GM12878 (cell line): ENCODE measurements around the gene FLAD1. TPM values are rescaled to one million over a fixed set of nuclear protein-coding genes. Genes with fewer than 3 reads are reported as not detected.

Experiments
- ASH2L ChIP-seq: fragments of 300-600, 200-600 bp; sonication (generic); IDR thresholded peaks from 2 replicates; pipeline ENCODE4 v1.6.1; 2017; ENCODE audit warnings: low read depth, mild to moderate bottlenecking, borderline replicate concordance
- CBX3 ChIP-seq: fragments of 200-600 bp; sonication (generic); IDR thresholded peaks from 2 replicates; pipeline ENCODE4 v1.6.1; 2016; ENCODE audit warnings: low read depth, borderline replicate concordance
- CEBPB ChIP-seq, 2 experiments: fragments of 150-350 bp in 1 of 2; IDR thresholded peaks; 2 replicates each; pipeline ENCODE4 v1.6.1; 2012 to 2014; ENCODE audit warnings: low read depth in 2 of 2, low read length in 2 of 2, borderline replicate concordance in 1 of 2, inconsistent platforms in 1 of 2
- CREB1 ChIP-seq: IDR thresholded peaks from 2 replicates; pipeline ENCODE4 v1.6.1; 2012; ENCODE audit warnings: low read depth, mild to moderate bottlenecking, inconsistent platforms
- HDGF ChIP-seq: fragments of 450-650 bp; IDR thresholded peaks from 2 replicates; pipeline ENCODE4 v1.6.1; 2016; ENCODE audit warnings: antibody characterized with exemption
- IRF4 ChIP-seq: IDR thresholded peaks from 2 replicates; pipeline ENCODE4 v1.6.1; 2011; ENCODE audit warnings: low read depth, low read length
- KAT2A ChIP-seq: conservative IDR thresholded peaks from 2 replicates; pipeline ENCODE4 v1.6.1; 2011; ENCODE audit warnings: low read depth, low read length; ENCODE audit not compliant: control insufficient read depth
- NFIC ChIP-seq: IDR thresholded peaks from 2 replicates; pipeline ENCODE4 v1.6.1; 2012; ENCODE audit warnings: low read depth, mild to moderate bottlenecking, inconsistent platforms, low read length, moderate library complexity
- NFXL1 ChIP-seq: fragments of 450-650 bp; IDR thresholded peaks from 2 replicates; pipeline ENCODE4 v1.6.1; 2017; ENCODE audit warnings: antibody characterized with exemption, mild to moderate bottlenecking, borderline replicate concordance
- NRF1 ChIP-seq: conservative IDR thresholded peaks from 2 replicates; pipeline ENCODE4 v1.6.1; 2011; ENCODE audit warnings: mild to moderate bottlenecking, low read depth, low read length, improper control_type of control experiment
- PML ChIP-seq: IDR thresholded peaks from 2 replicates; pipeline ENCODE4 v1.6.1; 2012; ENCODE audit warnings: low read length, inconsistent platforms
- RCOR1 ChIP-seq: conservative IDR thresholded peaks from 2 replicates; pipeline ENCODE4 v1.6.1; 2012; ENCODE audit warnings: low read depth, low read length, improper control_type of control experiment
- RELA ChIP-seq: fragments of 450-650 bp; IDR thresholded peaks from 2 replicates; pipeline ENCODE4 v1.8.0; 2014; ENCODE audit warnings: borderline replicate concordance; ENCODE audit not compliant: partially characterized antibody
- REST ChIP-seq: IDR thresholded peaks from 2 replicates; pipeline ENCODE4 v1.6.1; 2012; ENCODE audit warnings: mild to moderate bottlenecking, low read depth, low read length
- STAT3 ChIP-seq: IDR thresholded peaks from 2 replicates; pipeline ENCODE4 v1.6.1; 2011; ENCODE audit warnings: low read depth, low read length, improper control_type of control experiment
- SUPT20H ChIP-seq: IDR thresholded peaks from 2 replicates; pipeline ENCODE4 v1.6.1; 2011; ENCODE audit warnings: low read depth, mild to moderate bottlenecking, low read length, moderate library complexity, borderline replicate concordance; ENCODE audit not compliant: control insufficient read depth
- SUZ12 ChIP-seq: fragments of 200-600 bp; sonication (generic); IDR thresholded peaks from one replicate; pipeline ENCODE4 v1.6.1; 2018; ENCODE audit warnings: antibody characterized with exemption, mild to moderate bottlenecking; ENCODE audit not compliant: unreplicated experiment
- TBL1XR1 ChIP-seq: IDR thresholded peaks from 2 replicates; pipeline ENCODE4 v1.6.1; 2012; ENCODE audit warnings: low read depth, low read length, improper control_type of control experiment
- TCF7 ChIP-seq: IDR thresholded peaks from 2 replicates; pipeline ENCODE4 v1.6.1; 2014; ENCODE audit warnings: antibody characterized with exemption, borderline replicate concordance
- USF1 ChIP-seq: IDR thresholded peaks from 2 replicates; pipeline ENCODE4 v1.6.1; 2011; ENCODE audit warnings: borderline replicate concordance, low read depth, mild to moderate bottlenecking, moderate library complexity, mixed read lengths, low read length; ENCODE audit not compliant: insufficient read depth; ENCODE audit errors: extremely low read length
- WRNIP1 ChIP-seq: IDR thresholded peaks from 2 replicates; pipeline ENCODE4 v1.6.1; 2011; ENCODE audit warnings: low read depth, low read length, improper control_type of control experiment, borderline replicate concordance
- YBX1 ChIP-seq: fragments of 450-650 bp; IDR thresholded peaks from 2 replicates; pipeline ENCODE4 v1.6.1; 2016; ENCODE audit warnings: antibody characterized with exemption
- ZNF622 ChIP-seq: fragments of 450-650 bp; IDR thresholded peaks from 2 replicates; pipeline ENCODE4 v1.6.1; 2017; ENCODE audit warnings: mild to moderate bottlenecking, inconsistent platforms
- polyA plus RNA-seq, 11 experiments: library from polyadenylated mRNA; depleted of rRNA in 4 of 11; unstranded in 6 of 11; stranded (reverse) in 5 of 11; fragments of >200 nt; fragmentation: Nextera tagmentation in 4 of 11; fragmentation: Illumina TruSeq in 1 of 11; extraction: Ambion mirVana in 4 of 11; extraction: Trizol in 1 of 11; gene quantifications; 1 replicate in 1 of 11; 2 replicates in 10 of 11; pipeline versions ENCODE4 v1.2.1 to v1.2.3, GENCODE V29; 2011 to 2016; ENCODE audit warnings: inconsistent platforms in 2 of 11, missing spikeins in 2 of 11, low read depth in 1 of 11
- total RNA-seq, 4 experiments: library from RNA; depleted of rRNA in 3 of 4; stranded (reverse); fragments of >200 nt in 3 of 4; fragmentation: Illumina TruSeq in 1 of 4; extraction: Trizol in 1 of 4; gene quantifications; 2 replicates each; pipeline versions ENCODE4 v1.2.1 to v1.2.3, GENCODE V29; 2013 to 2021

Gene FLAD1
- total and polyA plus RNA-seq, 10 of the 15 experiments (the other 5 are each of a cell fraction or from before 2014, with no cell fraction given): 22.9 to 93.4 (median 56.6) TPM

GRCh38 chr1:155017041-155017945 is 34.1 kb downstream of the FLAD1 start (continued):
- TF ChIP-seq IRF4: peak; percentile 28; the same call in 1 of the 2 replicates
- TF ChIP-seq STAT3: no peak
- TF ChIP-seq TBL1XR1: 0 out of 2 replicates have a peak, but pooled peaks have one; percentile 11
- TF ChIP-seq YBX1: no peak
- TF ChIP-seq CEBPB (IDR thresholded peaks at IDR 0.05; ENCODE audit: borderline replicate concordance in 1 of 2, low read depth in 2 of 2, low read length in 2 of 2): no peak
- TF ChIP-seq ZNF622: no peak
- no peak for TF ChIP-seq WRNIP1
- peak; percentile 86 for TF ChIP-seq HDGF
- no peak for TF ChIP-seq SUZ12
- TF ChIP-seq TCF7: no peak
- TF ChIP-seq CBX3: no peak
- TF ChIP-seq RELA: peak; percentile 83
- no peak for TF ChIP-seq RCOR1
- no peak for TF ChIP-seq NRF1
- TF ChIP-seq USF1: no peak
- no peak for TF ChIP-seq NFIC
- no peak for TF ChIP-seq ASH2L
- TF ChIP-seq NFXL1: no peak
- no peak for TF ChIP-seq PML
- no peak for TF ChIP-seq REST
- TF ChIP-seq SUPT20H: no peak
- TF ChIP-seq CREB1: no peak
- TF ChIP-seq KAT2A: no peak
- TF ChIP-seq, all 136 proteins: peak for 52
